SK-N-DZ (cell line): ENCODE measurements around the gene NUDT6.

ENCODE experiments used
- DNase-seq: peaks from one replicate; pipeline ENCODE4 v3.0.0-alpha.2; 2015; ENCODE audit warnings: low spot score

The NUDT6 gene

GRCh38 chr4:122914292-122914904 is 8.0 kb downstream of the NUDT6 start:
- DNase-seq, result peak; percentile 32

GRCh38 chr4:122912810-122913575 is 9.4 kb downstream of the NUDT6 start:
- DNase-seq, result no peak

DNA sequence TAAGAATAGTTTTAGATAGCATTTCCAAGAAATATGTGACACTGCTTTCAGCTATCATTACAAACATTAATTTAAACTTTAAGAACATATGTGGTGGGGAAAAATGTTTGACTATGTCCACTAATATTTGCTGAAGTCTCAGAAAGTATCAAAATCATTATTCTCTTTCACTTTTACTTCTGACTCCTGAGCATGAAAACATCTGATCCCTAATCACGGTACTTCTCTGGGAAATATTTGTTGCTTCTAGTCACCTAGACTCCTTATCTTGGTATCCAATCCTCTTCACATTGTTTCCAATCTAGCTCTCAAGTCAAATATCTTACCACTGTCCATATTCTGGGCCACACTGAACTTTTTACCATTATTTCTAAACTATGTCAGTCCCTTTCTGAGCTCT is 10.8 kb downstream of the NUDT6 start:
- DNase-seq, result no peak

DNA sequence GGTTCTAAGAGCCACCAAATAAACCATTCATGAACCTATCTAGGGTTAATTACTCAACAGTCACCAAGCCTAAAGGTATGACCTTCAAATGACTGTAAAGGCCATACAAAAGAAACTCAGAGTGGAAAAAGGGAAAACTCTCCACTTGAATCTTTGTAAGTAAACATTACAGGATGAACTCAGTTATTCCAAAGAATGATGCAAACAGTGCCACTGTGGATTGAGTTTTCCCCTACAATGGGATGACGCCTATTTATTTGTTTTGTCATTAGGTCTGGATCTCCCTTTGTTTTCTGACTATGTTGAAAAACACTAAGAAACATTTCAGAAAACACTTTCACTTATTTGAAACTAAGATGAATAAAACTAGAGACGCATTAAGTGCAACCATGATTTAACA is 12.7 kb downstream of the NUDT6 start:
- no peak for DNase-seq

- DNase-seq, result no peak
Measured at GRCh38 chr4:122908223-122908622, 14.2 kb downstream of the NUDT6 start.

GRCh38 chr4:122906859-122907305 is 15.5 kb downstream of the NUDT6 start:
- no peak for DNase-seq

- DNase-seq, result no peak
Measured at GRCh38 chr4:122903766-122904288, 18.6 kb downstream of the NUDT6 start.

- DNase-seq, result no peak
Measured at GRCh38 chr4:122901247-122902010, 21.0 kb downstream of the NUDT6 start.

GRCh38 chr4:122900314-122900713 is 22.1 kb downstream of the NUDT6 start:
- no peak for DNase-seq

- no peak for DNase-seq
Measured at GRCh38 chr4:122899682-122900081, 22.7 kb downstream of the NUDT6 start.

- DNase-seq, result no peak
Measured at GRCh38 chr4:122898370-122899150, 23.8 kb downstream of the NUDT6 start.

- DNase-seq, result no peak
Measured at GRCh38 chr4:122896270-122896669, 26.1 kb downstream of the NUDT6 start.

DNA sequence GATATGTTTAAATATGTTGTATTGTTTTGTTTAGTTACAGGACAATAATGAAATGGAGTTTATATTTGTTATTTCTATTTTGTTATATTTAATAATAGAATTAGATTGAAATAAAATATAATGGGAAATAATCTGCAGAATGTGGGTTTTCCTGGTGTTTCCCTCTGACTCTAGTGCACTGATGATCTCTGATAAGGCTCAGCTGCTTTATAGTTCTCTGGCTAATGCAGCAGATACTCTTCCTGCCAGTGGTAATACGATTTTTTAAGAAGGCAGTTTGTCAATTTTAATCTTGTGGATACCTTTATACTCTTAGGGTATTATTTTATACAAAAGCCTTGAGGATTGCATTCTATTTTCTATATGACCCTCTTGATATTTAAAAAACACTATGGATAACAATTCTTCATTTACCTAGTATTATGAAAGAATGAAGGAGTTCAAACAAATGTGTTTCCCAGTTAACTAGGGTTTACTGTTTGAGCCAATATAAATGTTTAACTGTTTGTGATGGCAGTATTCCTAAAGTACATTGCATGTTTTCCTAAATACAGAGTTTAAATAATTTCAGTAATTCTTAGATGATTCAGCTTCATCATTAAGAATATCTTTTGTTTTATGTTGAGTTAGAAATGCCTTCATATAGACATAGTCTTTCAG is 26.9 kb downstream of the NUDT6 start:
- DNase-seq, result no peak

DNA sequence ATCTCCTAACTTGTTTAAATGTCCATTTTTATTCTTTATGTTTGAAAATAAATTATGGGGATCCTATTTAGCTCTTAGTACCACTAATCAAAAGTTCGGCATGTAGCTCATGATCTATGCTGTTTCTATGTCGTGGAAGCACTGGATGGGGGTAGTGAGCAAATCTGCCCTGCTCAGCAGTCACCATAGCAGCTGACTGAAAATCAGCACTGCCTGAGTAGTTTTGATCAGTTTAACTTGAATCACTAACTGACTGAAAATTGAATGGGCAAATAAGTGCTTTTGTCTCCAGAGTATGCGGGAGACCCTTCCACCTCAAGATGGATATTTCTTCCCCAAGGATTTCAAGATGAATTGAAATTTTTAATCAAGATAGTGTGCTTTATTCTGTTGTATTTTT is 27.6 kb downstream of the NUDT6 start:
- DNase-seq, result no peak

DNA sequence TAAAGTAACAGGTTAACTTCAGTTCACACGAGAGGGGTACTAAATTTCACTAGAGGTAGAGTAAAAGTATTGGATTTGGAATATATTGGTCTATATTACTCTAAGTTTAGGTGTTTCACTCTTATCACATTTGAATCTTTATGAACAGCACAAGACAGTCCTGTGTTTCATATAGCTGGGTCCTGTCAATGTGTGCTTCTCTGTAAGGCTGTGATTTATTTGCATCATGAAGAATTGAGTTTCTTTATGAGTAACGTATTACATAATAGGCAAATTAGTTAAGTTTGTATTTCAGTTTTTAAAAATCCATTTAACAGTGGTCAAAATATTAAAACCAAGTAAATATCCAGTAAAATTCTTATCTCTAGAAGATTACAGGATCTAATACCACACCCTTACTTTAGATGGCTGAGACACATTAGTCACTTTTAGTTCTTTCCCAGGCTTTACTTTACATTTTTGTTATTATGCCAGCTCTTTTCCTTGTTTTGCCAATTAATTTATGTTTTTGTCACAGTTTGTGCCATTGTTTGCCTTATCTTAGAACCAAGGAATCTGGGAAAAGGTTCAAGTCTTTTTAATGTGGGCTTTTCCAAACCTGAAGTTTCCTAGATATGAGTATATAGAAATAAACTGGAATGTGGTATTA is 32.1 kb downstream of the NUDT6 start:
- DNase-seq, result no peak

GRCh38 chr4:122889726-122890125 is 32.7 kb downstream of the NUDT6 start:
- DNase-seq, result no peak

GRCh38 chr4:122884499-122884898 is 37.9 kb downstream of the NUDT6 start:
- no peak for DNase-seq

DNA sequence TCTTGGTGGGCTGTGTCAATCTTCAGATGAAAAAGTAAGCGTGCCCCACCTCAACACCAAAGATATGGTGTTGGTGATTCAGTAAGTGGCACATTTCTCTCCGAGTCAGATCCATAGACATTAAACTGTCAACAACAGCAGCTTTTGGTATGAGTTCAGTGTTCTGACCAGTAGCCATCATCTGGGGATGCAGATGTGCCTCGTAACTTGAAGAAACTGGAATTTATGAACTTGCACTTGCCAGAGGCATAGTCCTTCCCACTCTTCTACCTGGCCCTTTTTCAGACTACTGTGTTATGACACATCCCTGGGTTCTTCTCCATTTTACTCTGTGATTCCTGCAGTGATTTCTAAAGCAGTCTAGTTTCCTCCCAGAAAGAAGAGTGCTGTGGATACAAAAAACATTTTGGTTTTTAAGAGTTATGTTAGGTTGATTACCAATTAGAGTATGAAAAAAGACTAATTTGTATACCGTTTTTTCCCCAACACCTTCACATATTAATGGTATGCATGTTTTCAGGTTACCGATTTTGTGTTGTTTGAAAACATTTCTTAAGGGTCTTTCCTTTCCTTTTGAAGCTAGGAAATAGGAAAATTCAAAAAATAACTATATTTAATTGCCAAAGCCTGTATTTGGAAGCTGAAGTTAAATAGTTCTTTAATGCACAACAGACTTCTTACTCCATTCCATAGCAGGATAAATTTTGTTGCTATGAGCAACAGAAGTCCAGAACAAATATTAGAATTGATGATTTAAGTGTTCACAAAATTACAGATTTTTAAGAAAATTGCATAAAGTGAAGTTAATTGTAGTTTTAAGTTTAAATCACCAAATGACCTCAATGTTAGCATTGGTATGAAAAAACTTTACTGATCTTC is 39.3 kb downstream of the NUDT6 start:
- no peak for DNase-seq

DNA sequence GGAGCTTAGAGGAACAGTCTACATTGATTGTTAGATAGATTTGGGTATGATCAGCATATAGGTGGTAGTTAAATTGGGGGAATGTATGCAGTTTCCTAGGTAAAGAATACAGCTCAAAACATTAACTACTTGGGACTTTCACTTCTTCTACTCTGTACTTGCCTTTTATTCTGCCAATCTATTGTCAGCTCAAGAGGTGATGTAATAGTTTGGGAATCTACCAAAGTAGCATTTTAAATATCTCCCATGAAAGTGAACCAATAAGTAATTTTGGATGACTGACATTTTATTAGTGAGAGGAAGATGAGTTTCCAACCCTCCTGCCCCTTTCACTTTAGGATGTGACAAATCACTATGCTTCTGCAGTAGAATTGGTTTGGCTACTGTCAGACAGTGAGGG is 43.4 kb downstream of the NUDT6 start:
- DNase-seq, result no peak
